ENCODE data around the gene MTMR2. TPM values are rescaled to one million over a fixed set of nuclear protein-coding genes. Genes with fewer than 3 reads are reported as not detected.

Gene MTMR2
- total RNA-seq, 1 donor from 2014 or later, result 18.8 TPM

DNA sequence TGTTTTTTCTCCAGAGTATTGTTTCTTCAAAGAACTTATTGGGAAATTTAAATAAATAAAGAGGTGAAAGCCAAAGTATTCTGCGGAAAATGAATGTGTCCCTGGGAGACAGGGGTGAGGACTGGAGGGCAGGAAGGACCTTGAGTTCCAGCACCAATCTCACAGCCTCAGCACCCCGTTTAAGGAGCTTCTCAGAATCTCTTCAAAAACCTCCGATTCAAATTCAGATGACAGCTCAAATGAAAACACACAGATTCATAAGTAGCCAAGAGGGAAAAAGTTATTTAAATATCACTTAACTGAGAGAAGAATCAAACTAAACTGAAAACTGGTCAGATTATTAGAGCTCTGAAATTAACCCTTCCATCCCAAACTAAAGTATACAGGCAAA is 12.5 kb downstream of the MTMR2 start:
- Histone ChIP-seq H3K27ac (ENCODE audit: low read depth, low read length) (no peak overlapping the region), H3K9me3 (ENCODE audit: control insufficient read depth in 3 of 3, low read length in 3 of 3) (no peaks in the 10 kb centered on the region), H3K4me1 (ENCODE audit: control insufficient read depth in 3 of 3, insufficient read depth in 3 of 3, low read length in 3 of 3) (peaks cover 5 to 16% (median 9%) of the 10 kb centered on the region in 3 donors), H3K9ac (ENCODE audit: low read depth in 1 of 3, low read length in 3 of 3) (no peak overlapping the region), H3K4me3 (ENCODE audit: low read length in 3 of 3) (no peak overlapping the region), H3K36me3 (ENCODE audit: control insufficient read depth in 3 of 3, insufficient read depth in 3 of 3, low read length in 3 of 3) (no peaks in the 10 kb centered on the region), H3K27me3 (ENCODE audit: control insufficient read depth in 3 of 3, insufficient read depth in 3 of 3, low read length in 3 of 3) (no peaks in the 10 kb centered on the region)

DNA sequence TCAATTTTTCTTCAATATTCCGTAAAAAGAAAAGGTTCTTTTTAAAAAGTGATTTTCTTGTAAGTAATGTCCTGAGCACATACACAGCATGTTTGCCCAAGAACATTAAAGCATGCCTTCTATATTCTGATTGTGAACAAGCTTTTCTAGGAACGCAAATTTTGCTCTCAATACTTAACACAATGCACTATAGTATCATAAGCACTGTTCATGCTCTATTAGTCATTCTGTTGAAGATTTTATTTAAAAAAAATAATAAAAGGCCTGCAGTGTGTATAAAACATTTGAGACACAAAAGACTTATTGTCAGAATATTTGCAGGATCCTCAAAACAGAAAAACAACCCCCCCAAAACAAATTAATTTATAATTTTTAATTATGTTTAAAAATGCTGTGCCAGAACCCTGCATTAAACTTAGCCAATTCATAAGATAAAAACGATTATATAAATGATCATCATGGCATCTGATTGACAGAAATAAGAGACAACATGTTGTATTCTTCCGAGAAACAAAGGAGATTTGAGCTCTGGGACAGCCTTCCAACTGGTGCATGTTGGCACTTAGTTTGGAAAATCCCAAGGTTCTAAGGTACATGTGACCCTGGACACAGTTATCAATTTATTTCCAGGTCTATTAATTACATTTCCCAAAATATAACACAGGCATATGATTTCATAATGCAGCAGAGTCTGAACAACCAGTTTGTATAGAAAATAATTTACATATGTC is 13.1 kb downstream of the MTMR2 start:
- H3K36me3 ChIP-seq (ENCODE audit: control insufficient read depth in 3 of 3, insufficient read depth in 3 of 3, low read length in 3 of 3), result no peaks in the 10 kb centered on the region
- H3K27ac ChIP-seq (ENCODE audit: low read depth, low read length), result no peak overlapping the region
- H3K27me3 ChIP-seq (ENCODE audit: control insufficient read depth in 3 of 3, insufficient read depth in 3 of 3, low read length in 3 of 3), result no peaks in the 10 kb centered on the region
- H3K9me3 ChIP-seq (ENCODE audit: control insufficient read depth in 3 of 3, low read length in 3 of 3), result no peaks in the 10 kb centered on the region
- H3K4me3 ChIP-seq (ENCODE audit: low read length in 3 of 3), result no peak overlapping the region
- H3K4me1 ChIP-seq (ENCODE audit: control insufficient read depth in 3 of 3, insufficient read depth in 3 of 3, low read length in 3 of 3), result peaks cover 2 to 12% (median 5%) of the 10 kb centered on the region in 3 donors
- H3K9ac ChIP-seq (ENCODE audit: low read depth in 1 of 3, low read length in 3 of 3), result no peak overlapping the region

DNA sequence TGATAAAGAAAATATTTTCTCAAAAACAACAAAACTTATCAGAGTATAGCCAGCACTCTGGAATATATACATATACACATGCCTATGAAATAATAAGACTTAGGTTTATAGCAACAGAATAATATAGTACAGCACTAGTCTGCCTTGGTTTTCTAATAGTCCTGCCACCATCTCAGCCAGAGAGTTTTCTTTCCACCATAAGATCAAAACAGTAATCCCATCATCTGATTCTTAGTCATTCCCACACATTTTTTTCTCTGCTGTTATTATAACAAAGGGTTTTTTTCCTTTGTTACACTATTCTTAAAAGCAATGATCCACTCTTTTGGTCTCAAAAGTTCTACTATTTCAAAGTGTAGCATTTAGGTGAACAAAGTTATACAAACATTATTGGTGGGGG is 15.1 kb downstream of the MTMR2 start:
- no peak overlapping the region for H3K27ac ChIP-seq (ENCODE audit: low read depth, low read length)
- H3K9ac ChIP-seq (ENCODE audit: low read depth in 1 of 3, low read length in 3 of 3), result no peak overlapping the region
- H3K4me3 ChIP-seq (ENCODE audit: low read length in 3 of 3), result no peak overlapping the region
- H3K36me3 ChIP-seq (ENCODE audit: control insufficient read depth in 3 of 3, insufficient read depth in 3 of 3, low read length in 3 of 3), result no peaks in the 10 kb centered on the region
- H3K4me1 ChIP-seq (ENCODE audit: control insufficient read depth in 3 of 3, insufficient read depth in 3 of 3, low read length in 3 of 3), result no peaks in the 10 kb centered on the region
- H3K27me3 ChIP-seq (ENCODE audit: control insufficient read depth in 3 of 3, insufficient read depth in 3 of 3, low read length in 3 of 3), result no peaks in the 10 kb centered on the region
- no peaks in the 10 kb centered on the region for H3K9me3 ChIP-seq (ENCODE audit: control insufficient read depth in 3 of 3, low read length in 3 of 3)

DNA sequence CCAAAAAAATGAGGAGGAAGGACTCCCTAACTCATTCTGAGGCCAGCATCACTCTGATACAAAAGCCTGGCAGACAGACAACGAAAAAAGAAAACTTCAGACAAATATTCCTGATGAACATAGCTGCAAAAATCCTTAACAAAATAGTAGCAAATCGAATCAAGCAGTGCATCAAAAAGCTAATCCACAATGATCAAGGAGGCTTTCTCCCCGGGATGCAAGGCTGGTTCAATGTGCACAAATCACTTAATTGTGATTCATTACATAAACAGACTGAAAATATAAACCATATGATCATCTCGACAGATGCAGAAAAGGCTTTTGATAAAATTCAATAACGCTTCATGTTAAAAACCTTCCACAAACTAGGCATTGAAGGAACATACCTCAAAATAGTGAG is 16.4 kb downstream of the MTMR2 start:
- Histone ChIP-seq H3K4me3 (ENCODE audit: low read length in 3 of 3) (no peak overlapping the region), H3K4me1 (ENCODE audit: control insufficient read depth in 3 of 3, insufficient read depth in 3 of 3, low read length in 3 of 3) (no peaks in the 10 kb centered on the region), H3K9me3 (ENCODE audit: control insufficient read depth in 3 of 3, low read length in 3 of 3) (no peaks in the 10 kb centered on the region), H3K9ac (ENCODE audit: low read depth in 1 of 3, low read length in 3 of 3) (no peak overlapping the region), H3K27me3 (ENCODE audit: control insufficient read depth in 3 of 3, insufficient read depth in 3 of 3, low read length in 3 of 3) (no peaks in the 10 kb centered on the region), H3K36me3 (ENCODE audit: control insufficient read depth in 3 of 3, insufficient read depth in 3 of 3, low read length in 3 of 3) (no peaks in the 10 kb centered on the region), H3K27ac (ENCODE audit: low read depth, low read length) (no peak overlapping the region)

DNA sequence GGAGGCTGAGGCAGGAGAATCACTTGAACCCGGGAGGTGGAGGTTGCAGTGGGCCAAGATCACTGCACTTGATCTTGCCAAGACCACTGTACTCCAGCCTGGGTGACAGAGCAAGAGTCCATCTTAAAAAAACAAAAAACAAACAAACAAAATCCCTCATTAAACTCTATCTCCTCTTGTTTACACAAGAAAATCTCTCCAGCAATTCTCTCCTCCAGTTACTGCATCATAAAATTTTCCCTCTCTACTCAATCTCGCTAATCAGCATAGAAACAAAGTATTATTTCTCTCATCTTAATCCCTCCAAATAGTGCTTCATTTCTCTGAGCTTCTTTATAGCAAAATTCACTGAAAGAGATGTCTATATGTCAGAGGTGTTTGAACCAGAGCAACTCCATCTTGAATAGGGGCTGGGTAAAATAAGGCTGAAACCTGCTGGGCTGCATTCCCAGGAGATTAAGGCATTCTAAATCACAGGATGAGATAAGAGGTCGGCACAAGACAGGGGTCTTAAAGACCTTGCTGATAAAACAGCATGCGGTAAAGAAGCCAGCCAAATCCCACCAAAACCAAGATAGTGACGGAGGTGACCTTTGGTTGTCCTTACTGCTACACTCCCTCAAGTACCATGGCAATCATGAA is 19.8 kb downstream of the MTMR2 start:
- Histone ChIP-seq H3K36me3 (ENCODE audit: control insufficient read depth in 3 of 3, insufficient read depth in 3 of 3, low read length in 3 of 3) (no peaks in the 10 kb centered on the region), H3K27ac (ENCODE audit: low read depth, low read length) (no peak overlapping the region), H3K9ac (ENCODE audit: low read depth in 1 of 3, low read length in 3 of 3) (no peak overlapping the region), H3K9me3 (ENCODE audit: control insufficient read depth in 3 of 3, low read length in 3 of 3) (no peaks in the 10 kb centered on the region), H3K27me3 (ENCODE audit: control insufficient read depth in 3 of 3, insufficient read depth in 3 of 3, low read length in 3 of 3) (no peaks in the 10 kb centered on the region), H3K4me3 (ENCODE audit: low read length in 3 of 3) (no peak overlapping the region), H3K4me1 (ENCODE audit: control insufficient read depth in 3 of 3, insufficient read depth in 3 of 3, low read length in 3 of 3) (peaks cover 0 to 7% (median 3%) of the 10 kb centered on the region in 3 donors)

DNA sequence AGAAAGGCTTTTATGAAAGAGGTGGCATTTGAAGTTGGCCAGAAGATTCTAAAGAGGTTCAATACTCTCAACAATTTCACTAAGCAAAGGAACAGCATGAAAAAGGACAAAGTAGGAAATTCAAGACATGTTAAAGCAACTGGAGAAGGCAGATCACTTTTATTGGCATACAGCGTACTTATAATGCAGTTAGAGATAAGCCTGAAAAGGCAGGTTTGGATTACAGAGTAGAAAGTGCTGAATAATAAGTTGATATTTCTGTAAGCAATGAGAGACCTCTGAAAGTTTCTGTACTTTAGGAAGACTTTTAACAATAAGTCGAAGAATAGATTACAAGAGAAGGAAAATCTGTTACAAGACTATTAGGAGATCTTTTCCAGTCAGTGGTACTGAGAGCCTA is 25.1 kb downstream of the MTMR2 start:
- no peak overlapping the region for H3K27ac ChIP-seq (ENCODE audit: low read depth, low read length)
- H3K4me1 ChIP-seq (ENCODE audit: control insufficient read depth in 3 of 3, insufficient read depth in 3 of 3, low read length in 3 of 3), result peaks cover 0 to 9% (median 4%) of the 10 kb centered on the region in 3 donors
- H3K9ac ChIP-seq (ENCODE audit: low read depth in 1 of 3, low read length in 3 of 3), result no peak overlapping the region
- H3K4me3 ChIP-seq (ENCODE audit: low read length in 3 of 3), result no peak overlapping the region
- no peaks in the 10 kb centered on the region for H3K36me3 ChIP-seq (ENCODE audit: control insufficient read depth in 3 of 3, insufficient read depth in 3 of 3, low read length in 3 of 3)
- no peaks in the 10 kb centered on the region for H3K9me3 ChIP-seq (ENCODE audit: control insufficient read depth in 3 of 3, low read length in 3 of 3)
- H3K27me3 ChIP-seq (ENCODE audit: control insufficient read depth in 3 of 3, insufficient read depth in 3 of 3, low read length in 3 of 3), result no peaks in the 10 kb centered on the region

DNA sequence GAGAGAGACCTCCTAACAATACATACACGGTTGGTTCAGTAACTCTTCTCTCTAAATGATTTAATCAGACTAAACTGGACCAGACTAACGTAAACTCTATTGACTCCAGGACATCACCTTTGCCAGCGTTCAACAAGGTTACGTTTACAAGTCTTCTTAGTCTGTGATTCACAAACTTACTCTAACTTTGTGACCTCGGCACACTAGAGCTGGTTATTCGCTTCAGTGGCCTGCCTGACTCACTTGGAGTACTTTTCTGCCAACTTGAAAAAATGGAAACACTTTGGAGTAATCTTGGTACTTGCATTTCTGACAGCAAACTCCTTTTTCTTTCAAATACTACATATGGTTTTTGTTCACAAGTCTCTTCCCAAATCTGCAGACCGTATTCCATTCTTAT is 26.2 kb downstream of the MTMR2 start:
- H3K4me1 ChIP-seq (ENCODE audit: control insufficient read depth in 3 of 3, insufficient read depth in 3 of 3, low read length in 3 of 3), result peaks cover 0 to 9% (median 4%) of the 10 kb centered on the region in 3 donors
- no peaks in the 10 kb centered on the region for H3K9me3 ChIP-seq (ENCODE audit: control insufficient read depth in 3 of 3, low read length in 3 of 3)
- H3K4me3 ChIP-seq (ENCODE audit: low read length in 3 of 3), result no peak overlapping the region
- H3K27ac ChIP-seq (ENCODE audit: low read depth, low read length), result no peak overlapping the region
- H3K36me3 ChIP-seq (ENCODE audit: control insufficient read depth in 3 of 3, insufficient read depth in 3 of 3, low read length in 3 of 3), result no peaks in the 10 kb centered on the region
- no peak overlapping the region for H3K9ac ChIP-seq (ENCODE audit: low read depth in 1 of 3, low read length in 3 of 3)
- H3K27me3 ChIP-seq (ENCODE audit: control insufficient read depth in 3 of 3, insufficient read depth in 3 of 3, low read length in 3 of 3), result no peaks in the 10 kb centered on the region

DNA sequence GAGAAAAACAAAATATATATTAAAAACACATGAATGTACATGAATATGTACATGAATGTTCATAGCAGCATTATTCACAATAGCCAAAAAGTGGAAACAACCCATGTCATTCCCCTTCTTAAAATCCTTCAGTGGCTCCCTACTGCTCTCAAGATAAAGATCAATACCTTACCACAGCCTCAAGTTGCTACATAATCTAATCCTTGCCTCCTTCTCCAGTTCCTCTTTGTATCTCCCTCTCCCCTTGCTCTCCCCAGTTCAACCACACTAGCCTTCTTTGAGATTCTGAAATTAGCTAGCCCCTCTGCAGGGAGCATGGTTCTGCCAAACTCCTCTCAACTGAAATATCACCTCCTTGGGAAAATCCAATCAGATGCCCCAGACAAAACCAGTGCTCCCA is 28.1 kb downstream of the MTMR2 start:
- Histone ChIP-seq H3K27me3 (ENCODE audit: control insufficient read depth in 3 of 3, insufficient read depth in 3 of 3, low read length in 3 of 3) (no peaks in the 10 kb centered on the region), H3K4me1 (ENCODE audit: control insufficient read depth in 3 of 3, insufficient read depth in 3 of 3, low read length in 3 of 3) (peaks cover 0 to 9% (median 4%) of the 10 kb centered on the region in 3 donors), H3K4me3 (ENCODE audit: low read length in 3 of 3) (no peak overlapping the region), H3K9me3 (ENCODE audit: control insufficient read depth in 3 of 3, low read length in 3 of 3) (no peaks in the 10 kb centered on the region), H3K27ac (ENCODE audit: low read depth, low read length) (no peak overlapping the region), H3K9ac (ENCODE audit: low read depth in 1 of 3, low read length in 3 of 3) (no peak overlapping the region), H3K36me3 (ENCODE audit: control insufficient read depth in 3 of 3, insufficient read depth in 3 of 3, low read length in 3 of 3) (no peaks in the 10 kb centered on the region)

DNA sequence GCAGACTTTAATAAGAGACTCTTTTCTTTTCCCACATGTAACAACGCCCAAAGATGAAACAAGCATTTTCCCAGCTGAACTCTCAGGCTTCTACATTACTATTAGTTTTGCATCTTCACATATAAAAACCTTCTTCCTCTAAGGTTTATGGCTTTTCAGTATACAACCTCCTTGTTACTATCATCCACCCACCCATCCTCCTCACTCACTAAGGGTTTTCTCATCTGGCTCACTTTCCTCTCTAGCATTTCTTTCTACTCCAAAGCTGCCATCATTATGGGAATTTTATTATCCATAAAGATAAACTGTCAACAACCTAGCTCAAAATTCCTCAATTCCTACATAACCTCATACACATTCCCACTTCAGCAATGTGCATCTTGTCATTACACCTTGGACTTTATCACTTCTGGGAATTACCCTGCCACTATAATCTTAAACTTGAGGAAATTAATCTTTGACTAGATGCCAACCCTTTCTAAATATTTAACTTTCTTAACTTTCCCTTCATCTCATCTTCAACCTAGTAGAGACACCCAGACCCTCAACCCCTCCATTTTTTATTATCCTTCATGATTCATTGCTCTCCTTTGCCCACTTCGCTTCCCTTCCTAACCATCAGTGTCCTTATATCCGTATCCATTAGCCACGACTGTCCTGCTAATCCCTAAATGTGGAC is 30.9 kb downstream of the MTMR2 start:
- no peaks in the 10 kb centered on the region for H3K36me3 ChIP-seq (ENCODE audit: control insufficient read depth in 3 of 3, insufficient read depth in 3 of 3, low read length in 3 of 3)
- H3K4me1 ChIP-seq (ENCODE audit: control insufficient read depth in 3 of 3, insufficient read depth in 3 of 3, low read length in 3 of 3), result no peaks in the 10 kb centered on the region
- H3K9me3 ChIP-seq (ENCODE audit: control insufficient read depth in 3 of 3, low read length in 3 of 3), result no peaks in the 10 kb centered on the region

DNA sequence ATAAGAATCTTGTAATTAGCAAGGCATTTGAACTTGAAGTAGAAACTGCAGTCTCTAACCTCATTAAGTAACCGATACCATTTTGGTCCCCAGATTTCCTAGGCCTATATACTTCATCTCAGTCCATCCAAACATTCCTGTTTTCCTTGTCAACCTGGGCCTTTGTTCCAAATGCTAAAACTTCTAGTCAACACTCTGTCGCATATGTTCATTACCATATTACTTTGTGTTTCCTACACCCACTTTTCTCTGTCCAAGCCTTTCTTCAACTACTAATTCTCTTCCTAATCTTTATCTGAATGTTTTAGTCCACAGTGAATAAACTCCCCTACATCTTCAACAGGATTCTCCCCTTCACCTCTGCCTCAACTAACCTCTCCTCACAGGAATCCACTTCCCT is 31.4 kb downstream of the MTMR2 start:
- no peak overlapping the region for H3K4me3 ChIP-seq (ENCODE audit: low read length in 3 of 3)
- no peaks in the 10 kb centered on the region for H3K36me3 ChIP-seq (ENCODE audit: control insufficient read depth in 3 of 3, insufficient read depth in 3 of 3, low read length in 3 of 3)
- no peaks in the 10 kb centered on the region for H3K27me3 ChIP-seq (ENCODE audit: control insufficient read depth in 3 of 3, insufficient read depth in 3 of 3, low read length in 3 of 3)
- no peak overlapping the region for H3K9ac ChIP-seq (ENCODE audit: low read depth in 1 of 3, low read length in 3 of 3)
- H3K27ac ChIP-seq (ENCODE audit: low read depth, low read length), result no peak overlapping the region
- H3K9me3 ChIP-seq (ENCODE audit: control insufficient read depth in 3 of 3, low read length in 3 of 3), result no peaks in the 10 kb centered on the region
- no peaks in the 10 kb centered on the region for H3K4me1 ChIP-seq (ENCODE audit: control insufficient read depth in 3 of 3, insufficient read depth in 3 of 3, low read length in 3 of 3)

More for the DNA sequence above, 30.9 kb downstream of the MTMR2 start:
- Histone ChIP-seq H3K27ac (ENCODE audit: low read depth, low read length) (no peak overlapping the region), H3K27me3 (ENCODE audit: control insufficient read depth in 3 of 3, insufficient read depth in 3 of 3, low read length in 3 of 3) (no peaks in the 10 kb centered on the region), H3K4me3 (ENCODE audit: low read length in 3 of 3) (no peak overlapping the region), H3K9ac (ENCODE audit: low read depth in 1 of 3, low read length in 3 of 3) (no peak overlapping the region)
